Muscle layer of colon (tissue), 2 donors: ENCODE results near the gene VENTX.
"Not testable (repeated sequence)": the region's sequence is repeated elsewhere in the genome, so short reads cannot be mapped to it uniquely, and the experiment has no call there.

ENCODE experiments used
- H3K27ac ChIP-seq: one replicate; pipeline ENCODE4 v1.7.0; 2013; ENCODE audit warnings: low read depth, mild to moderate bottlenecking, low read length, moderate library complexity
- H3K27me3 ChIP-seq, 2 donors: one replicate each; pipeline ENCODE4 v1.7.0; 2013; ENCODE audit warnings: low read length in 2 of 2, mild to moderate bottlenecking in 2 of 2; ENCODE audit not compliant: insufficient read depth in 2 of 2, control insufficient read depth in 1 of 2
- H3K36me3 ChIP-seq: one replicate; pipeline ENCODE4 v1.7.0; 2013; ENCODE audit warnings: mild to moderate bottlenecking, low read length; ENCODE audit not compliant: insufficient read depth
- H3K4me1 ChIP-seq: one replicate; pipeline ENCODE4 v1.7.0; 2013; ENCODE audit warnings: mild to moderate bottlenecking, low read length; ENCODE audit not compliant: insufficient read depth
- H3K4me3 ChIP-seq, 2 donors: one replicate each; pipeline ENCODE4 v1.7.0; 2013; ENCODE audit warnings: low read length in 2 of 2, low read depth in 1 of 2, mild to moderate bottlenecking in 1 of 2, moderate library complexity in 1 of 2
- H3K9ac ChIP-seq: one replicate; pipeline ENCODE4 v1.7.0; 2013; ENCODE audit warnings: low read length
- H3K9me3 ChIP-seq: one replicate; pipeline ENCODE4 v1.7.0; 2013; ENCODE audit warnings: mild to moderate bottlenecking, low read length
- donor health status: abdominal sarcoma.
- donor health status: Adenocarcinoma of cecum.

Gene VENTX

GRCh38 chr10:133231244-133231945 is 6.3 kb upstream of the VENTX start:
- H3K4me3 ChIP-seq: no peak overlapping the region
- H3K27ac ChIP-seq: no peak overlapping the region
- H3K36me3 ChIP-seq: no peaks in the 10 kb centered on the region
- H3K27me3 ChIP-seq: peaks cover 0 to 47% of the 10 kb centered on the region in 2 donors
- no peaks in the 10 kb centered on the region for H3K4me1 ChIP-seq
- no peak overlapping the region for H3K9ac ChIP-seq
- no peaks in the 10 kb centered on the region for H3K9me3 ChIP-seq

- Histone ChIP-seq H3K4me1 (no peaks in the 10 kb centered on the region), H3K4me3 (no peak overlapping the region), H3K36me3 (no peaks in the 10 kb centered on the region), H3K27me3 (peaks cover 0 to 50% of the 10 kb centered on the region in 2 donors), H3K27ac (no peak overlapping the region), H3K9ac (no peak overlapping the region), H3K9me3 (no peaks in the 10 kb centered on the region)
Measured at GRCh38 chr10:133231946-133232574, 5.6 kb upstream of the VENTX start.

- not testable (repeated sequence) for H3K36me3 ChIP-seq, H3K9me3 ChIP-seq, H3K4me1 ChIP-seq, H3K27ac ChIP-seq, H3K9ac ChIP-seq, H3K4me3 ChIP-seq
- peaks cover 0 to 63% of the 10 kb centered on the region in 2 donors for H3K27me3 ChIP-seq
Measured at GRCh38 chr10:133234796-133235195, 2.9 kb upstream of the VENTX start.

- peaks cover 0 to 67% of the 10 kb centered on the region in 2 donors for H3K27me3 ChIP-seq
- H3K36me3 ChIP-seq: no peaks in the 10 kb centered on the region
- H3K4me3 ChIP-seq: no peak overlapping the region
- no peak overlapping the region for H3K27ac ChIP-seq
- H3K9ac ChIP-seq: no peak overlapping the region
- no peaks in the 10 kb centered on the region for H3K4me1 ChIP-seq
- H3K9me3 ChIP-seq: no peaks in the 10 kb centered on the region
Measured at GRCh38 chr10:133235265-133235855, 2.3 kb upstream of the VENTX start.

DNA sequence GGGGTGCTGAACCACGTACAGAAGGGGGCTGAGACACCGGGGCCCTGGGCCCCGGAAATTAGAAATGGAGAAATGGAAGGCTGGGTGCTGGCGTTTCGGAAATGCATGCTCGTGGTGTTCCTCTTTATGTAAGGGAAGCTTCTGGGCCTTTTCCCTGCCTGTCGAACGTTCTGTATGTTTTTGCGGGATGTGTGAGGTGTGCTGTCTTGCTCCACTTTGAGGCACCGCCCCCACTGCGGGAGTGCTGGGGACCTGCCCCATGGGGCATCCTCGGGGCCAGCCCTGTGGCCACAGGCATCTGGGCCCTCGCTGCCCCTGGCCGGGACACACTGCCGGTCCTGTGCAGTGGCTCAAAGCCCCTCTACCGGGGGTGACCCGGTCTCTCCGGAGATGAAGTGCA is 1.7 kb upstream of the VENTX start:
- H3K4me1 ChIP-seq: no peaks in the 10 kb centered on the region
- no peak overlapping the region for H3K27ac ChIP-seq
- H3K9ac ChIP-seq: no peak overlapping the region
- no peaks in the 10 kb centered on the region for H3K9me3 ChIP-seq
- peaks cover 0 to 67% of the 10 kb centered on the region in 2 donors for H3K27me3 ChIP-seq
- no peaks in the 10 kb centered on the region for H3K36me3 ChIP-seq
- no peak overlapping the region for H3K4me3 ChIP-seq

DNA sequence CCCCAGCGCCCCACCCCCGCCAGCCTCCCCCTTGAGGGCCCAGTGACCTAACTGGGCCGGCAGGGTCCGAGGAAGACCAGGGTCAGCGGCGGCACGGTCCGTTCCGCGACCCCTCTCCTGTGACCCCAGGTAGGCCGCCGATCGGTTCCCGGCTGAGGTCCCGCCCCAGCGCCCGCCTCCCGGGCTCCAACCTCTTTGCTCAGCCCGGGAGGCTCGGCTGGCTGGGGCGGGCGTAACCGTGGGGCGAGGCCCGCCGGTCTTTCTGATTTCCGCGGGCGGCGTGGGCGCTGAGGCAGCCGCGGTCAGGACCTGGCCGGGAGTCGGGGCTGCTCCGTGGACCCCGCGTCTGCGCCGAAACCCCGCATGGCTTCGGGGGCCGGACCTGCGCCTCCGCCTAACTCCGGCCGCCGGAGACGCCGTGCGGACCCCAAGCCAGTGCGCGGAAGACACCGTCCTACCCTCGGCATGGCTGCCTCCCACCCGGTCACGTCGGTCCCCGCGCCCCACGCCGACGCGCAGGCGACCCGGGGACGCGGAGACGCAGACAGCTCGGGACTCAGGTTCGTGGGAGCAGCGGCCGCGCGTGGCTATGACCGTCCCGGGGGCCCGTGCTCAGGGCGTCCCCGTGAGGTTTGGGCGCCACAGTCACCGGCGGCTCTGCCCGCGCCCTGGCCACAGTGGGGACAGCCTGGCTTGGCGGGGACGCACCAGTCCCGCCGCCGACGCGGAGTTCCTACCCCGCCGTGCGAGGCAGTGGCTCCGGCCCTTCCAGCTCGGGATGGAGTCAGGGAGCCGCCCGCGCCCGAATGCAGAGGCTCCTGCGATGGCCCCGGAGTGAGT is 1.0 kb upstream of the VENTX start:
- Histone ChIP-seq H3K27me3 (peaks cover 0 to 64% of the 10 kb centered on the region in 2 donors), H3K36me3 (no peaks in the 10 kb centered on the region), H3K27ac (no peak overlapping the region), H3K4me1 (no peaks in the 10 kb centered on the region), H3K9me3 (no peaks in the 10 kb centered on the region), H3K9ac (no peak overlapping the region), H3K4me3 (no peak overlapping the region)

DNA sequence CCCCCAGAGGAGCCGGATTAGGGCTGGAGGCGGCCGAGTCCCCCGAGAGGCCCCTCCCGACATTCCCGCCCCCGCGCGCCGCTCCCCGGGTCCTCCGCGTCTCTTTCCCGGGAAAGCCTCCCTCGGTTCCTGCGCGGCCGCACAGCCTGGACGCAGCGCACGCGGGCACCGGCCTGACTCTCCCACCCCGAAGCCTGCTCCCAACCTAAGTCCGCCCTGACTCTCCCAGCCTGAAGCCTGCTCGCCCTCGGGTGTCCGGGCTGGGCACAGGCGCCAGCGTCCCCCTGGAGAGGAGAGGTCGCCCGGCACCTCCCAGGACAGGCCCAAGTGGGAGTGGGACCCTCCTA is 441 bp upstream of the VENTX start:
- no peaks in the 10 kb centered on the region for H3K4me1 ChIP-seq
- H3K9ac ChIP-seq: no peak overlapping the region
- H3K9me3 ChIP-seq: no peaks in the 10 kb centered on the region
- H3K27me3 ChIP-seq: peaks cover 0 to 61% of the 10 kb centered on the region in 2 donors
- H3K27ac ChIP-seq: no peak overlapping the region
- H3K4me3 ChIP-seq: no peak overlapping the region
- no peaks in the 10 kb centered on the region for H3K36me3 ChIP-seq

DNA sequence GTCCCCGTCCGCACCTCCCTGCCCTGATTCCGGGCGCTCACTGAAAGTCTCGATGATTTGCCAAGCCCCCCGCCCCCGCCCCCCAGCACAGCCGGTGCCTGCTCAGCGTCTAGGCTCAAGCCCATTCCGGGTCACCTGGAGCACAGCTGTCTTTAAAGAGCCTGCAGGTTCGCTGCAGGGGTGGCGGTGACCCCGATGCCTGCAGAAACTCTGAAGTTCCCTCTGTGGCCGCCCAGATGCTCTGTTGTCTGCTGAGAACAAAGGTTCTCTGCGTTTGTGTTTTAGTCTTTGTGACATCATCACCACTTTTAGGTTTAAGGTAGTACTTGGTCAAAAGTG is 780 bp downstream of the VENTX start:
- H3K36me3 ChIP-seq: no peaks in the 10 kb centered on the region
- H3K27ac ChIP-seq: no peak overlapping the region
- no peaks in the 10 kb centered on the region for H3K9me3 ChIP-seq
- H3K4me1 ChIP-seq: no peaks in the 10 kb centered on the region
- H3K9ac ChIP-seq: no peak overlapping the region
- H3K4me3 ChIP-seq: no peak overlapping the region
- H3K27me3 ChIP-seq: peaks cover 0 to 59% of the 10 kb centered on the region in 2 donors

DNA sequence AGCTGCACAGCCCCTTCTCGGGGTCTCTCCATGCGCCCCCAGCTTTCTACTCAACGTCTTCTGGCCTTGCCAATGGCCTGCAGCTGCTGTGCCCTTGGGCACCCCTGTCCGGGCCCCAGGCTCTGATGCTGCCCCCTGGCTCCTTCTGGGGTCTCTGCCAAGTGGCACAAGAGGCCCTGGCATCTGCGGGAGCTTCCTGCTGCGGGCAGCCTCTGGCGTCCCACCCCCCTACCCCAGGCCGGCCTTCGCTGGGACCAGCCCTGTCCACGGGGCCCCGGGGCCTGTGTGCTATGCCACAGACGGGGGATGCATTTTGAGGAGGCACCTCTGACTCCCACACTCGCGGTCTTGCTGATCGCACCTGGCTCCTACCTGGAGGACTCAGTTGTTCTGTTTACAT is 2.3 kb downstream of the VENTX start:
- H3K4me1 ChIP-seq: no peaks in the 10 kb centered on the region
- no peak overlapping the region for H3K9ac ChIP-seq
- H3K4me3 ChIP-seq: no peak overlapping the region
- H3K27ac ChIP-seq: no peak overlapping the region
- H3K36me3 ChIP-seq: no peaks in the 10 kb centered on the region
- H3K9me3 ChIP-seq: no peaks in the 10 kb centered on the region
- H3K27me3 ChIP-seq: peaks cover 0 to 57% of the 10 kb centered on the region in 2 donors

- Histone ChIP-seq H3K36me3 (no peaks in the 10 kb centered on the region), H3K27ac (no peak overlapping the region), H3K4me1 (no peaks in the 10 kb centered on the region), H3K9me3 (no peaks in the 10 kb centered on the region), H3K27me3 (peaks cover 0 to 59% of the 10 kb centered on the region in 2 donors), H3K4me3 (no peak overlapping the region), H3K9ac (no peak overlapping the region)
Measured at GRCh38 chr10:133241501-133242205, 4.0 kb downstream of the VENTX start.
